NCI-H2227 (cell line): ENCODE measurements around the gene PTMA.
"Not testable (repeated sequence)": the region's sequence is repeated elsewhere in the genome, so short reads cannot be mapped to it uniquely, and the experiment has no call there.

ENCODE experiments used
- DNase-seq: peaks from one replicate; lab custom pipeline; 2025; ENCODE audit not compliant: unreplicated experiment; lab: John Stamatoyannopoulos, UW

The PTMA gene

DNA sequence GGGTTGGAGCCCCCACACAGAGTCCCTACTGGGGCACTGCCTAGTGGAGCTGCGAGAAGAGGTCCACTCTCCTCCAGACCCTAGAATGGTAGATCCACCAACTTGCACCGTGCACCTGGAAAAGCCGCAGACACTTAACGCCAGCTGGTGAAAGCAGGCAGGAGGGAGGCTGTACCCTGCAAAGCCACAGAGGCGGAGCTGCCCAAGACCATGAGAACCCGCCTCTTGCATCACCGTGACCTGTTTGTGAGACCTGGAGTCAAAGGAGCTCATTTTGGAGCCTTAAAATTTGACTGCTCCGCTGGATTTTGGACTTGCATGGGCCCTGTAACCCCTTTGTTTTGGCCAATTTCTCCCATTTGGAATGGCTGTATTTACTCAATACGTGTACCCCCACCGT lies 40.7 kb downstream of the PTMA start:
- DNase-seq: not testable (repeated sequence)

DNA sequence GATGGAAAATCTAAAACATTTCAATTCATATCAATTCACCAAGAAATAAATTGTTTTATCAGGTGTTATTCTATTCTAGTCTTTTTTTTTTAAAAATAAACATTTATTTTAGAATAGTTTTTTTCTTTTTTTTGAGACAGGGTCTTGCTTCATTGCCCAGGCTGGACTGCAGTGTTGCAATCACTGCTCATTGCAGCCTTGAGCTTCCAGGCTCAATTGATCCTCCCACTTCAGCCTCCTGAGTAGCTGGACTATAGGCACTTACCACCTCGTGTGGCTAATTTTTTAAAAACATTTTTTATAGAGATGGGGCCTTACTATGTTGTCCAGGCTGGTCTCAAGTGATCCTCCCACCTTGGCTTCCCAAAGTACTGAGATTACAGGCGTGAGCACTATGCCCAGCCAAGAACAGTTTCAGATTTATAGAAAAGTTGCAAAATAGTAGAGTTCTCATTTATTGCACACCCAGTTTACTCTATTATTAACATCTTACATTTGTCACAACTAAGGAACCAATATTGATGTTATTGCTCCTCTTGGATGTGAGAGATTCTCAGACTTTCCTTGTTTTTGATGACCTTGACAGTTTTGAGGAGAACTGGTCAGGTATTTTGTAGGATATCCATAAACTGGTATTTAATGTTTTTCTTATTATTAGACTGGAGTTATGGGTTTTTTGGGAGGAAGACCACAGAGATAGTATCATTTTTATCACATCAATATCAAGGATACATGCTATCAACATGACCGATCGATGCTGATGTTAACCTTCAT lies 42.9 kb downstream of the PTMA start:
- DNase-seq: no peak

DNA sequence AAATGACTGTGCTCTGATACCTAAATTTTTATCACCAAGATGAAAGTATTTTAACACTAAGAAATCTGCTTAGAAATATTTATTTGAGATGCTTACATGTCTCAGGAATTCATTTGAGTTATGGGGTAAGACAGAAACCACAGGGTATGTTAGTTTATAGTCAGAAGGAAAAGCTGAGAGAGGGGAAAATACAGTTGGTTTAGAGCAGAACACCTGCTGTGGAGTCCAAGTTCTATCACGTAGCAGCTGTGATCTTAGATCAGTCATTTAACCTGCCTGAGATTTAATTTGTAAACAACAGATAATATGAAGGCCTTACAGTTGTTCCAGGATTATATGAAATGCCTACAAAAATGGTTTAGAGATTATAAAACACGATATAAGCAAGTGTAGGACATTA lies 43.7 kb downstream of the PTMA start:
- DNase-seq: no peak

DNA sequence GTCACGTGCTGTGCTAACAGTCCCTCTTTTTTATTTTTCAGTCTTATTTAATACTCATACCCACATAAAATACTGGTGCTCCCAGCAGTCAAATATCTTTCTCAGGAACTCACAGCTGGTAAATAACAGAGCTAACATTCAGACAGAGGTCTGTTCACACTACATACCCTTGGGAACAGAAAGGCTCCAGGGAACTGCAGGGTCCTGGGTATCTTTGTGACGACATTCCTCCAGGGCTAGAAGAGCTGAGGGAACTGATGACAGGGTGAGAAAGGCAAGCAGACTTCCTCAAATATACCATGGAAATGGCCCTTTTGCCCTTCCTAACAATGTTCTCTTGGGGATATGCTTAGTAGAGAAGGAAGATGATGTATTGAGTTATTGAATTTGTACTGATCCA lies 53.4 kb downstream of the PTMA start:
- no peak for DNase-seq
